ENCODE measurements around the gene OPCML. TPM values are rescaled to one million over a fixed set of nuclear protein-coding genes. Genes with fewer than 3 reads are reported as not detected.

OPCML gene
- total RNA-seq, 1 donor from 2014 or later: not detected

GRCh38 chr11:133127741-133128140, 404.6 kb downstream of the OPCML start:
- no peak overlapping the region for H3K27ac ChIP-seq
- no peaks in the 10 kb centered on the region for H3K27me3 ChIP-seq
- no peaks in the 10 kb centered on the region for H3K4me1 ChIP-seq
- intact Hi-C loops (cut with DNase I): no loop called here
- H3K9me3 ChIP-seq: no peaks in the 10 kb centered on the region
- H3K36me3 ChIP-seq: no peaks in the 10 kb centered on the region
- TF ChIP-seq CTCF (IDR thresholded peaks at IDR 0.05): no peak
- H3K4me3 ChIP-seq: no peak overlapping the region
- DNase-seq (ENCODE audit: low spot score in 2 of 2): no peak

GRCh38 chr11:133123796-133124195, 408.5 kb downstream of the OPCML start:
- Histone ChIP-seq H3K4me1 (no peaks in the 10 kb centered on the region), H3K4me3 (no peak overlapping the region), H3K9me3 (no peaks in the 10 kb centered on the region), H3K36me3 (no peaks in the 10 kb centered on the region), H3K27ac (no peak overlapping the region), H3K27me3 (no peaks in the 10 kb centered on the region)
- intact Hi-C loops (cut with DNase I): no loop called here
- TF ChIP-seq CTCF (IDR thresholded peaks at IDR 0.05): no peak
- no peak for DNase-seq (ENCODE audit: low spot score in 2 of 2)

- Histone ChIP-seq H3K4me3 (no peak overlapping the region), H3K9me3 (no peaks in the 10 kb centered on the region), H3K36me3 (no peaks in the 10 kb centered on the region), H3K4me1 (no peaks in the 10 kb centered on the region), H3K27me3 (no peaks in the 10 kb centered on the region), H3K27ac (no peak overlapping the region)
- DNase-seq (ENCODE audit: low spot score in 2 of 2): no peak
- intact Hi-C loops (cut with DNase I): no loop called here
- TF ChIP-seq CTCF (IDR thresholded peaks at IDR 0.05): no peak
Measured at GRCh38 chr11:133123366-133123765, 408.9 kb downstream of the OPCML start.

- TF ChIP-seq CTCF (IDR thresholded peaks at IDR 0.05): no peak
- H3K9me3 ChIP-seq: no peaks in the 10 kb centered on the region
- intact Hi-C loops (cut with DNase I): no loop called here
- no peak for DNase-seq (ENCODE audit: low spot score in 2 of 2)
- H3K4me1 ChIP-seq: no peaks in the 10 kb centered on the region
- H3K4me3 ChIP-seq: no peak overlapping the region
- H3K27me3 ChIP-seq: no peaks in the 10 kb centered on the region
- no peaks in the 10 kb centered on the region for H3K36me3 ChIP-seq
- no peak overlapping the region for H3K27ac ChIP-seq
Measured at GRCh38 chr11:133122256-133122655, 410.0 kb downstream of the OPCML start.

- intact Hi-C loops (cut with DNase I): no loop called here
Measured at GRCh38 chr11:133118563-133119268, 413.6 kb downstream of the OPCML start.

More at GRCh38 chr11:133118563-133119268, 413.6 kb downstream of the OPCML start:
- Histone ChIP-seq H3K36me3 (no peaks in the 10 kb centered on the region), H3K9me3 (no peaks in the 10 kb centered on the region), H3K4me1 (no peaks in the 10 kb centered on the region), H3K27ac (no peak overlapping the region), H3K27me3 (no peaks in the 10 kb centered on the region), H3K4me3 (no peak overlapping the region)
- TF ChIP-seq CTCF (IDR thresholded peaks at IDR 0.05): no peak
- DNase-seq (ENCODE audit: low spot score in 2 of 2): no peak
